Karpas-422 (cell line): ENCODE results near the gene TBL1Y. TPM values are rescaled to one million over a fixed set of nuclear protein-coding genes. Genes with fewer than 3 reads are reported as not detected.
"Not testable (repeated sequence)": the region's sequence is repeated elsewhere in the genome, so short reads cannot be mapped to it uniquely, and the experiment has no call there.

ENCODE experiments used
- DNase-seq: peaks from one replicate; pipeline ENCODE4 v3.0.0-alpha.2; 2015
- H2AFZ ChIP-seq: fragments of 200-600 bp; sonication (generic); 2 replicates; pipeline ENCODE4 v1.6.1; 2014; ENCODE audit warnings: antibody characterized with exemption, low read length, mixed read lengths
- H3K27ac ChIP-seq: fragments of 200-600 bp; sonication (generic); 2 replicates; pipeline ENCODE4 v1.5.1; 2014; ENCODE audit warnings: mild to moderate bottlenecking, low read length, moderate library complexity
- H3K27me3 ChIP-seq: fragments of 200-600 bp; sonication (generic); 2 replicates; pipeline ENCODE4 v1.6.1; 2014; ENCODE audit warnings: low read length, mixed read lengths
- H3K36me3 ChIP-seq: fragments of 200-600 bp; sonication (generic); 2 replicates; pipeline ENCODE4 v1.6.1; 2014; ENCODE audit warnings: low read length, mixed read lengths; ENCODE audit not compliant: insufficient read depth
- H3K4me1 ChIP-seq: fragments of 200-600 bp; sonication (generic); 2 replicates; pipeline ENCODE4 v1.6.1; 2014; ENCODE audit warnings: mild to moderate bottlenecking, low read length, mixed read lengths
- H3K4me2 ChIP-seq: fragments of 200-600 bp; sonication (generic); 2 replicates; pipeline ENCODE4 v1.6.1; 2014; ENCODE audit warnings: low read length, low read depth, mild to moderate bottlenecking; ENCODE audit not compliant: poor library complexity, severe bottlenecking
- H3K4me3 ChIP-seq: fragments of 200-600 bp; sonication (generic); 2 replicates; pipeline ENCODE4 v1.5.1; 2014; ENCODE audit warnings: mild to moderate bottlenecking, antibody characterized with exemption, low read length, mixed read lengths
- H3K79me2 ChIP-seq: fragments of 200-600 bp; sonication (generic); 2 replicates; pipeline ENCODE4 v1.6.1; 2014; ENCODE audit warnings: mild to moderate bottlenecking, low read length, mixed read lengths
- H3K9ac ChIP-seq: fragments of 200-600 bp; sonication (generic); 2 replicates; pipeline ENCODE4 v1.6.0; 2014; ENCODE audit warnings: low read length
- H3K9me2 ChIP-seq: fragments of 200-600 bp; sonication (generic), shearing (Covaris generic); replicated peaks from 2 replicates; pipeline ENCODE4 v1.6.0; 2014; ENCODE audit warnings: mild to moderate bottlenecking, low read length, moderate library complexity; ENCODE audit not compliant: insufficient read depth
- H3K9me3 ChIP-seq: fragments of 300-700, 200-600 bp; sonication (generic); 2 replicates; pipeline ENCODE4 v1.6.1; 2014; ENCODE audit warnings: low read length, mixed read lengths
- H4K20me1 ChIP-seq: fragments of 200-600 bp; sonication (generic); 2 replicates; pipeline ENCODE4 v1.6.1; 2014; ENCODE audit warnings: mild to moderate bottlenecking, antibody characterized with exemption, low read length, low read depth; ENCODE audit not compliant: insufficient read depth
- total RNA-seq: library from RNA; depleted of rRNA; stranded (reverse); fragments of >200 nt; shearing (Covaris generic); gene quantifications from 2 replicates; pipeline ENCODE4 v1.2.3, GENCODE V29; 2014; ENCODE audit warnings: low replicate concordance

Gene TBL1Y
- total RNA-seq, 1 experiment from 2014 or later = not detected

DNA sequence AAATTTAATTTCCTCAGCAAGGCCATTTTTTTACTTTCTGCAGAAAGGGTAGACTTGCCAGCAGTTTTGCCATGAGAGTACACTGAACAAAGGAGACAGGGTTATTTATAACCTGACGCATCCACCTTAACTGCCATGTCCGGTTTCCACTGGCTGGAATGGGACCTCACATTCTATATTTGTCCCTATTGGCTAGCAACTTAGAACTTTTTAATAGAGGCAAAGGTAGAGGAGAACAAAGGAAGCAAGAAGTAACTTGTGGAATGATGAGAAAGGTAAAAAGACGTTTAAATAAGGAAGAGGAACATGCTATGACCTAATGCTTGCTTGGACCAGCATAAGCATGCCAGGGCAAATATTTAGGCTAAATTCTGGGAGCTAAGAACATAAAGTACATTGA lies 142.0 kb downstream of the TBL1Y start:
- H3K27me3 ChIP-seq, H3K9me3 ChIP-seq, H3K4me3 ChIP-seq, H3K36me3 ChIP-seq, DNase-seq, H2AFZ ChIP-seq, H3K79me2 ChIP-seq, H3K4me2 ChIP-seq, H3K4me1 ChIP-seq, H3K9me2 ChIP-seq, H4K20me1 ChIP-seq, H3K9ac ChIP-seq, H3K27ac ChIP-seq: not testable (repeated sequence)

DNA sequence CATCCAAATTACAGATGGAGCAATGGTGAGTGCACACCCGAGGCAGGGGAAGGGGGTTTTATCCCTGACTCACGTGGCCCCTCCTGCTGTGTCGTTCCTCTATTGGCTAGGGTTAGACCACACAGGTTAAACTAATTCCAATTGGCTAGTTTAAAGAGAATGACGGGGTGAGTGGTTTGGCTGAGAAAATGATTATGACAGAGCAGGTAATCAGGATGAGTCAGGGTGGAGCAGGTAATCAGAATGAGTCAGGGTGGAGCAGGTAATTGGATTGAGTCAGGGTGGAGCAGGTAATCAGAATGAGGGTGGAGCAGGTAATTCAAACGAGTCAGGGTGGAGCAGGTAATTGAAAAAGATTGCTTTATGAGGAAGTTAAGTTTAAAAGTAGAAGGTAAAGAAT lies 146.4 kb downstream of the TBL1Y start:
- Histone ChIP-seq H3K4me3 (no peak overlapping the region), H3K4me1 (no peaks in the 10 kb centered on the region), H3K36me3 (no peaks in the 10 kb centered on the region), H4K20me1 (no peaks in the 10 kb centered on the region), H3K9me3 (no peaks in the 10 kb centered on the region), H3K79me2 (no peaks in the 10 kb centered on the region), H3K27me3 (no peaks in the 10 kb centered on the region), H3K27ac (no peak overlapping the region), H3K9ac (no peak overlapping the region), H3K4me2 (no peak overlapping the region), H2AFZ (no peak overlapping the region), H3K9me2 (no peaks in the 10 kb centered on the region)
- no peak for DNase-seq

DNA sequence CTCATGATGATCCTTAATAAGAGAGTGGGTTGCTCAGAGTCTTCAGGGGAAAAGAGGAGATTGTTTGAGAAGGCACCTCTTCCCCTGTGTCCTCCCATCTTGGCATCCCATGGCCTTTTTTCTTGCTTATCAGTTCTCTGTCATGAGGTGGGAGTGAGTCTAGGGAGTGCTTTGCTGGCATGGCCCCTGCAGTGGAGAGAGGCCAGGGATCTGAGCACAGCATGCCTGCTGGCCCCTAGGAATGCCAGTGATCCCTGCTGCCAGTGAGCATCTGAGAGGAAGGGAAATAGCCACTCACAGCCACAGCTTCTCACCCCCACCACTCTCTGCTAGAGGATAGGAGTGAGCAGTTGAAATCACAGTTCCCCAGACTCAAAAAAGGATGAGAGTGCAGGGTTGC lies 168.2 kb downstream of the TBL1Y start:
- no peaks in the 10 kb centered on the region for H3K9me2 ChIP-seq
- no peaks in the 10 kb centered on the region for H3K27me3 ChIP-seq
- H3K4me2 ChIP-seq = no peak overlapping the region
- no peaks in the 10 kb centered on the region for H3K9me3 ChIP-seq
- no peak overlapping the region for H3K27ac ChIP-seq
- H3K4me1 ChIP-seq = no peaks in the 10 kb centered on the region
- no peak for DNase-seq
- no peaks in the 10 kb centered on the region for H3K36me3 ChIP-seq
- no peaks in the 10 kb centered on the region for H4K20me1 ChIP-seq
- no peak overlapping the region for H3K9ac ChIP-seq
- no peak overlapping the region for H2AFZ ChIP-seq
- no peaks in the 10 kb centered on the region for H3K79me2 ChIP-seq
- H3K4me3 ChIP-seq = no peak overlapping the region

DNA sequence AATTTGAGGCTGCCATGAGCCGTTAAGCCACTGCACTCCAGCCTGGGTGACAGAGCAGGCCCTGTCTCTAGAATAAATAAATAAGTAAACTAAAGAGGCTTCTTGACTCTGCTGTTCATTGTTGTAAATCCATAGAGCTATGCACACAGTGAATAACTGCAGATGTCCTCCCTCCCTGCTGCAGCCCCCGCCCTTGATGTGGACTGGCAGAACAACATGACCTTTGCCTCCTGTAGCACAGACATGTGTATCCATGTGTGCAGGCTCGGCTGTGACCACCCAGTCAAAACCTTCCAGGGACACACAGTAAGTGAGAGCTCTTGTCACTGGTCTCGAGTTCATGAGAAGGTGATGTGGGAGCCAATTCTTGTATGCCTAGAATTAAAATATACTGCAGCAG lies 170.1 kb downstream of the TBL1Y start:
- H3K4me1 ChIP-seq, H3K27ac ChIP-seq, H3K4me3 ChIP-seq, H2AFZ ChIP-seq, DNase-seq, H3K36me3 ChIP-seq, H3K79me2 ChIP-seq, H4K20me1 ChIP-seq, H3K9me3 ChIP-seq, H3K9me2 ChIP-seq, H3K9ac ChIP-seq, H3K4me2 ChIP-seq, H3K27me3 ChIP-seq: not testable (repeated sequence)

DNA sequence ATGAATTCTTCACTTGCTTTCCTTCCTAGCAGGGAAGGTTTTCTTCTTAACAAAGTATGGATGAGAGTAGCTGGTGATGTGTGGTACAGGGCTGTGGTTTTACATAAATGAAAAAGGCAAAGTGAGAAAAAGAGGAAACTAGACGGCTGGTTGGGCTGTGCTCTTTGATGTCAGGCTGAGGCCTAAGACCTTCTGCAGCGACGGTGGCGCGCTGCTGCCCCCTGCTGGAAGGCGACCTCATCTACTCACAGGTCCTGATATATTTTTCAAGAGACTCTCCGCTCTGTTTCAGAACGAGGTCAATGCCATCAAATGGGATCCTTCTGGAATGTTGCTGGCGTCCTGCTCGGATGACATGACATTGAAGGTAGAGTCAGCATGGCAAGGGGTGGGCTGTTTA lies 175.1 kb downstream of the TBL1Y start:
- Histone ChIP-seq H2AFZ (no peak overlapping the region), H3K9me2 (no peaks in the 10 kb centered on the region), H3K27me3 (no peaks in the 10 kb centered on the region), H4K20me1 (no peaks in the 10 kb centered on the region), H3K27ac (no peak overlapping the region), H3K4me3 (no peak overlapping the region), H3K4me2 (no peak overlapping the region), H3K9ac (no peak overlapping the region), H3K9me3 (no peaks in the 10 kb centered on the region), H3K79me2 (no peaks in the 10 kb centered on the region), H3K4me1 (no peaks in the 10 kb centered on the region), H3K36me3 (no peaks in the 10 kb centered on the region)
- no peak for DNase-seq

DNA sequence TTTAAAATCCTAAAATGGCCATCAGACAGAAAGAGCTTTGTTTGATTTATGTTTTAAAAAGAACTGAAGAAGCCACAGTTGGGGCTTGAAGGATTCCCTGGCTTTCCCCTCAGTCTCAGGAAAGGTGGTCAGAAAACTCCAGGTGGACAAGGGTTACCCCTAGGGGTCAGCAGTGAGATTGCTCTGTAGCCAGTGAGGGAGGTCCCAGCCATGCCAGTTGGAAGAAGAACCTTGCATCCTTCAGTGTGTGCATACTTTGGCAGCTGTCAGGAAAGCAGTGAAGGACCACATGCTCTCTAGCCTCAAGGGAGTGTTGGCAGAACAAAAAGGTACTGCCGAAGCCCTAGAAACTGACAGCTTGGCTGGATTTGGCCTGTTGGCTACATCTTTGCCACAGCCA lies 182.3 kb downstream of the TBL1Y start:
- H3K9me2 ChIP-seq = no peaks in the 10 kb centered on the region
- H3K9me3 ChIP-seq = no peaks in the 10 kb centered on the region
- no peaks in the 10 kb centered on the region for H3K79me2 ChIP-seq
- no peak overlapping the region for H3K4me2 ChIP-seq
- H3K27me3 ChIP-seq = no peaks in the 10 kb centered on the region
- H3K4me3 ChIP-seq = no peak overlapping the region
- no peak for DNase-seq
- H2AFZ ChIP-seq = no peak overlapping the region
- no peak overlapping the region for H3K9ac ChIP-seq
- no peak overlapping the region for H3K27ac ChIP-seq
- H3K36me3 ChIP-seq = no peaks in the 10 kb centered on the region
- no peaks in the 10 kb centered on the region for H3K4me1 ChIP-seq
- H4K20me1 ChIP-seq = no peaks in the 10 kb centered on the region

DNA sequence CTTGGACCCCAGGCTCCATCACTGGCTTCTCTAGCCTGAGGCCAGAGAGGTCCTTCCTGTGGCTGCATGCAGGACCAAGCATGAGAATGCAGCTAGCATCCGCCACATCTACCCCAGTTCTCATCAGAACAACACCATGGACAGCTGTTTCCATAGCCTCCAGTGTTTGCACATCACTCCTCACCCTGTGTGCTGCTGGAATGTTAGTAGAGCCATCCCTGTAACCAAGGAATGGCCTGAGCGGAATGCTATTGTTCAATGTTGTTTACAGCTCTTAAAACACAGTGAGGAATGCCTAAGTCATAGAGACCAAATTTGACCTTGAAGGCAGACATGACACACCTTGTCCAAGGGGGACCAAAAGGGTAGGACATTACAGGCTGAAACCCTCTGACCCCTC lies 183.9 kb downstream of the TBL1Y start:
- Histone ChIP-seq H3K9ac (no peak overlapping the region), H3K79me2 (no peaks in the 10 kb centered on the region), H3K36me3 (no peaks in the 10 kb centered on the region), H2AFZ (no peak overlapping the region), H3K4me3 (no peak overlapping the region), H3K9me2 (no peaks in the 10 kb centered on the region), H3K4me1 (no peaks in the 10 kb centered on the region), H3K4me2 (no peak overlapping the region), H3K27ac (no peak overlapping the region), H4K20me1 (no peaks in the 10 kb centered on the region), H3K27me3 (no peaks in the 10 kb centered on the region), H3K9me3 (no peaks in the 10 kb centered on the region)
- DNase-seq = no peak

DNA sequence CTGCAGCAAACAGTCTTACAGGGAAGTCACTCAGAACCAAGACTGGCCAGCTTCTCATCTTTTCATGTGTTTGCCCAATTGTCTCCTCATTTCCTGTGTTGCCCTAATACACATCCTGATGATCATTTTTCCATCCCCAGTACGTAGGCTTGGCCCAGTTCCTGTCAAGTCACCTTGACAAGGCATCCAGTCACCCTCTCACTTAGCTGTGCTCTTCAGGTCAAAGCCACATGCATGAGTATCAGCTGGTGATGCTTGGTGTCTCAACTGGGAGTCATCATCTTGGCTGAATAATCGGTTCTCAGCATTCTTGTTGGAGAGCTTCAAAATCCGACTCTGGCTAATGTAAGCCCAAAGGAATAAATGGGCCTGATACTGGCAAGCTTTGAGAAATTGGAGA lies 186.5 kb downstream of the TBL1Y start:
- no peaks in the 10 kb centered on the region for H4K20me1 ChIP-seq
- no peak overlapping the region for H3K4me2 ChIP-seq
- no peak overlapping the region for H3K9ac ChIP-seq
- no peak for DNase-seq
- H3K9me2 ChIP-seq = no peaks in the 10 kb centered on the region
- no peak overlapping the region for H3K4me3 ChIP-seq
- no peaks in the 10 kb centered on the region for H3K79me2 ChIP-seq
- no peaks in the 10 kb centered on the region for H3K4me1 ChIP-seq
- no peaks in the 10 kb centered on the region for H3K9me3 ChIP-seq
- H3K27me3 ChIP-seq = no peaks in the 10 kb centered on the region
- no peaks in the 10 kb centered on the region for H3K36me3 ChIP-seq
- no peak overlapping the region for H3K27ac ChIP-seq
- no peak overlapping the region for H2AFZ ChIP-seq

DNA sequence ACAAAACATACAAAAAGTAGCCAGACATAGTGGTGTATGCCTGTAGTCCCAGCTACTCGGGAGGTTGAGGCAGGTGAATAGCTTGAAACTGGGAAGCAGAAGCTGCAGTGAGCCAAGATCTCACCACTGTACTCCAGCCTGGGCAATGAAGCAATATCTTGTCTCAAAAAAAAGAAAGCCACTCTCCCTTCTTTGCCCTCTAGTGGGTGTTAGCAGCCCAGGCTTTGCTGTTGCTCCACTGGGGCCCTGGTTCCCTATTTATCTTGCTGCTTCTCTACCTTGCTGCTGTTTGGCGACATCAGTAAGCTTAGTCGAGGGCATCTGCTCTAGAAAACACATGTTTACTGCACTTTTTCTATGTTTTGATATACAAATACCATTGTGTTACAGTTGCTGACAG lies 189.2 kb downstream of the TBL1Y start:
- H3K4me1 ChIP-seq = no peaks in the 10 kb centered on the region
- no peak overlapping the region for H3K4me3 ChIP-seq
- H3K9me3 ChIP-seq = no peaks in the 10 kb centered on the region
- H4K20me1 ChIP-seq = no peaks in the 10 kb centered on the region
- no peak overlapping the region for H3K9ac ChIP-seq
- no peaks in the 10 kb centered on the region for H3K36me3 ChIP-seq
- no peak overlapping the region for H3K27ac ChIP-seq
- no peaks in the 10 kb centered on the region for H3K27me3 ChIP-seq
- no peaks in the 10 kb centered on the region for H3K9me2 ChIP-seq
- no peak overlapping the region for H2AFZ ChIP-seq
- H3K4me2 ChIP-seq = no peak overlapping the region
- no peaks in the 10 kb centered on the region for H3K79me2 ChIP-seq
- no peak for DNase-seq
